ENCODE measurements around the gene RNF144A.

Gene RNF144A

GRCh38 chr2:6909431-6910385 is 7.5 kb upstream of the RNF144A start:
- no peak for DNase-seq (ENCODE audit: low read depth)

GRCh38 chr2:6911721-6912120 is 5.5 kb upstream of the RNF144A start:
- DNase-seq (ENCODE audit: low read depth) = no peak

- no peak for DNase-seq (ENCODE audit: low read depth)
These were observed 3.6 kb upstream of the RNF144A start for GRCh38 chr2:6913415-6914157.

- DNase-seq (ENCODE audit: low read depth) = no peak
These were observed 2.4 kb upstream of the RNF144A start for GRCh38 chr2:6914828-6915227.

GRCh38 chr2:6915399-6915798 is 1.8 kb upstream of the RNF144A start:
- no peak for DNase-seq (ENCODE audit: low read depth)

- DNase-seq (ENCODE audit: low read depth) = no peak
These were observed 988 bp upstream of the RNF144A start for GRCh38 chr2:6916224-6916623.

GRCh38 chr2:6916736-6917070 is 509 bp upstream of the RNF144A start:
- no peak for DNase-seq (ENCODE audit: low read depth)

GRCh38 chr2:6917761-6918421 is 679 bp downstream of the RNF144A start:
- no peak for DNase-seq (ENCODE audit: low read depth)

GRCh38 chr2:6919901-6920742 is 2.9 kb downstream of the RNF144A start:
- DNase-seq (ENCODE audit: low read depth) = no peak

GRCh38 chr2:6920743-6921064 is 3.5 kb downstream of the RNF144A start:
- no peak for DNase-seq (ENCODE audit: low read depth)

- DNase-seq (ENCODE audit: low read depth) = no peak
These were observed 4.2 kb downstream of the RNF144A start for GRCh38 chr2:6921321-6921922.

GRCh38 chr2:6922201-6922656 is 5.0 kb downstream of the RNF144A start:
- DNase-seq (ENCODE audit: low read depth) = no peak

- DNase-seq (ENCODE audit: low read depth) = no peak
These were observed 6.1 kb downstream of the RNF144A start for GRCh38 chr2:6923319-6923718.

GRCh38 chr2:6924101-6924923 is 7.1 kb downstream of the RNF144A start:
- DNase-seq (ENCODE audit: low read depth) = no peak

GRCh38 chr2:6924924-6925409 is 7.8 kb downstream of the RNF144A start:
- no peak for DNase-seq (ENCODE audit: low read depth)

GRCh38 chr2:6926071-6926732 is 9.0 kb downstream of the RNF144A start:
- DNase-seq (ENCODE audit: low read depth) = no peak

GRCh38 chr2:6927186-6927585 is 10.0 kb downstream of the RNF144A start:
- DNase-seq (ENCODE audit: low read depth) = no peak

- no peak for DNase-seq (ENCODE audit: low read depth)
These were observed 10.5 kb downstream of the RNF144A start for GRCh38 chr2:6927753-6928152.

GRCh38 chr2:6928452-6928851 is 11.2 kb downstream of the RNF144A start:
- DNase-seq (ENCODE audit: low read depth) = no peak
